ENCODE results near the gene TMEM272. TPM values are rescaled to one million over a fixed set of nuclear protein-coding genes. Genes with fewer than 3 reads are reported as not detected.

The TMEM272 gene
- total RNA-seq, 4 donors from 2014 or later, result not detected

GRCh38 chr13:51823863-51824262 is 21.1 kb downstream of the TMEM272 start:
- intact Hi-C loops (cut with DNase I), result no loop called here
- Histone ChIP-seq H3K4me3 (no peak overlapping the region), H3K36me3 (no peaks in the 10 kb centered on the region), H3K27ac (replicated peaks in 1 of 4) (no peak overlapping the region), H3K27me3 (no peaks in the 10 kb centered on the region), H3K9me3 (no peaks in the 10 kb centered on the region), H3K4me1 (peaks cover 38 to 40% (median 39%) of the 10 kb centered on the region in 4 donors)
- TF ChIP-seq EP300 (IDR thresholded peaks at IDR 0.05) (no peak), CTCF (IDR thresholded peaks at IDR 0.05) (no peak), POLR2A (IDR thresholded peaks at IDR 0.05; ENCODE audit: low read depth) (no peak)
- 85% methylated on average over 2 of the region's 2 CpGs for WGBS
- DNase-seq (ENCODE audit: extremely low spot score), result no peak

DNA sequence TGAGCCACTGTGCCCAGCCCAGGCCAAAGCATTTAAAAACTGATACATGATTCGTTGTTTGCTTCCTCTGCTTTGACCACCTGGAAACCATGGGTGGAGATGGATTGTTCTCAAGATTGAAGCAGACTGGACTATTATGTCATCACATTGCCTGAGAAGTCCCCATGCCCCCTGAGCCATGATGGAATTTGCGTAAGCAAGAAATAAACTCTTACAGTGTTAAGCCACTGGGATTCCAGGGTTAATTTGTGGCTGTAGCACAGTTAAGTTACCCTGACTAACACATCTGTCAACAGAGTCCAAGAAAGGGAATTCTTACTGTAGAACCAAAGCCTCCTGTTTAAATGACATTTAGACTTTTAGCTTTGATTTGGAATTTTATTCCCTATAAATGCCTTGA is 21.6 kb downstream of the TMEM272 start:
- no peak for DNase-seq (ENCODE audit: extremely low spot score)
- 100% methylated on average over 2 of the region's 2 CpGs for WGBS
- Histone ChIP-seq H3K4me1 (peaks cover 40 to 43% (median 42%) of the 10 kb centered on the region in 4 donors), H3K9me3 (no peaks in the 10 kb centered on the region), H3K27ac (replicated peaks in 1 of 4) (no peak overlapping the region), H3K36me3 (no peaks in the 10 kb centered on the region), H3K27me3 (no peaks in the 10 kb centered on the region), H3K4me3 (no peak overlapping the region)
- intact Hi-C loops (cut with DNase I), result no loop called here
- TF ChIP-seq CTCF (IDR thresholded peaks at IDR 0.05) (no peak), EP300 (IDR thresholded peaks at IDR 0.05) (no peak), POLR2AphosphoS5 (IDR thresholded peaks at IDR 0.05) (no peak), POLR2A (IDR thresholded peaks at IDR 0.05; ENCODE audit: low read depth) (no peak)

DNA sequence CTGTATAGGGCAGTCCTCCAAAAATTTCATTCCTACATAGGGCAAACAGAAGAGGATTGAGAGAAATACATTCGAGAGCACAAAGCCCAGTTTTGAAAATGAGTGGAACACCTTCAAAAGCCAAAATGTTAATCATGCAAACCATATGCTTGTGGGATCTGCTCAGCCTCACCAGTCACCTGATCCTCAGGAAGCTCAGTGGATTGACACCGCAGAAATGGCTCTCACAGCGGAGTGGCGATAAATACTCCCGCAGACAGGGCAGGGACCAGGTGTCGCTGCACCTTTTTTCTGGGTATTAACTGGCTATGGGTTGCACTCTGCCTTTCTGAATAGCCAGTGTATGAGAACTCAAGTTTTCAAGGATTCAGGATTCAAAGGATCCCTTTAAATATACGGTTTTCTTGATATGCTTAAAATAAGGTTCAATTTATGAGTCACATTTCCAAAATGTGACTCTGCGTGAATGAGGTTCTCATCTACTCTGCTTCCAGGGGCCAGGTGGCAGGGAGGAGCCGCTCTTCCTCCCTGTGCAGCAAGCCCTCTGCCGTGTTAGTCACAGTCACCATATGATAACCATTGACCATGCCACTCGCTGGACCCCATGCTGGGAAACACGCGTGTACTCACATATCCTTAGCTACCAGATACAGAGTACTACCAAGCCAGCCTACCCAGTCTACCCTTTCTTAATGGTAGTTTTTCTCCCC is 22.7 kb downstream of the TMEM272 start:
- WGBS, result 77% methylated on average over 13 of the region's 13 CpGs
- intact Hi-C loops (cut with DNase I), result no loop called here
- no peak for TF ChIP-seq POLR2AphosphoS5 (IDR thresholded peaks at IDR 0.05)
- TF ChIP-seq POLR2A (IDR thresholded peaks at IDR 0.05; ENCODE audit: low read depth), result no peak
- no peak for TF ChIP-seq EP300 (IDR thresholded peaks at IDR 0.05)
- no peak for TF ChIP-seq CTCF (IDR thresholded peaks at IDR 0.05)

GRCh38 chr13:51821606-51822005 is 23.4 kb downstream of the TMEM272 start:
- H3K4me1 ChIP-seq, result peaks cover 30 to 33% (median 31%) of the 10 kb centered on the region in 4 donors
- H3K27me3 ChIP-seq, result no peaks in the 10 kb centered on the region
- 62% methylated on average over 2 of the region's 2 CpGs for WGBS
- H3K36me3 ChIP-seq, result no peaks in the 10 kb centered on the region
- DNase-seq (ENCODE audit: extremely low spot score), result no peak
- TF ChIP-seq EP300 (IDR thresholded peaks at IDR 0.05) (no peak), POLR2AphosphoS5 (IDR thresholded peaks at IDR 0.05) (no peak), POLR2A (IDR thresholded peaks at IDR 0.05; ENCODE audit: low read depth) (no peak), CTCF (IDR thresholded peaks at IDR 0.05) (no peak)
- H3K9me3 ChIP-seq, result no peaks in the 10 kb centered on the region
- H3K27ac ChIP-seq (replicated peaks in 1 of 4), result no peak overlapping the region
- H3K4me3 ChIP-seq, result no peak overlapping the region
- intact Hi-C loops (cut with DNase I), result no loop called here

More for the DNA sequence above, 22.7 kb downstream of the TMEM272 start:
- Histone ChIP-seq H3K27ac (replicated peaks in 1 of 4) (no peak overlapping the region), H3K36me3 (no peaks in the 10 kb centered on the region), H3K9me3 (no peaks in the 10 kb centered on the region), H3K27me3 (no peaks in the 10 kb centered on the region), H3K4me3 (no peak overlapping the region), H3K4me1 (peaks cover 36 to 40% (median 38%) of the 10 kb centered on the region in 4 donors)
- no peak for DNase-seq (ENCODE audit: extremely low spot score)

All from esophagus muscularis mucosa (tissue), 4 donors.